Measurements from ENCODE around the gene TDRD12.

Gene TDRD12

GRCh38 chr19:32814624-32815023, 95.1 kb downstream of the TDRD12 start:
- Histone ChIP-seq H3K27me3 (ENCODE audit: insufficient read depth, low read length) (no peaks in the 10 kb centered on the region), H3K36me3 (ENCODE audit: insufficient read depth, low read depth, low read length) (no peaks in the 10 kb centered on the region), H3K27ac (ENCODE audit: low read length) (no peak overlapping the region), H3K9ac (ENCODE audit: low read depth, low read length) (no peak overlapping the region), H3K4me3 (ENCODE audit: low read length) (no peak overlapping the region), H3K9me3 (ENCODE audit: insufficient read depth, low read depth, low read length) (no peaks in the 10 kb centered on the region), H3K4me1 (ENCODE audit: insufficient read depth, low read length) (peaks cover 14% of the 10 kb centered on the region)

GRCh38 chr19:32816555-32817099, 97.1 kb downstream of the TDRD12 start:
- Histone ChIP-seq H3K9me3 (ENCODE audit: insufficient read depth, low read depth, low read length) (no peaks in the 10 kb centered on the region), H3K36me3 (ENCODE audit: insufficient read depth, low read depth, low read length) (no peaks in the 10 kb centered on the region)

GRCh38 chr19:32817569-32818476, 98.3 kb downstream of the TDRD12 start:
- Histone ChIP-seq H3K27me3 (ENCODE audit: insufficient read depth, low read length) (no peaks in the 10 kb centered on the region), H3K27ac (ENCODE audit: low read length) (no peak overlapping the region), H3K4me1 (ENCODE audit: insufficient read depth, low read length) (peaks cover 14% of the 10 kb centered on the region), H3K9me3 (ENCODE audit: insufficient read depth, low read depth, low read length) (no peaks in the 10 kb centered on the region), H3K36me3 (ENCODE audit: insufficient read depth, low read depth, low read length) (no peaks in the 10 kb centered on the region), H3K4me3 (ENCODE audit: low read length) (no peak overlapping the region), H3K9ac (ENCODE audit: low read depth, low read length) (no peak overlapping the region)

More at GRCh38 chr19:32816555-32817099, 97.1 kb downstream of the TDRD12 start:
- Histone ChIP-seq H3K27me3 (ENCODE audit: insufficient read depth, low read length) (no peaks in the 10 kb centered on the region), H3K27ac (ENCODE audit: low read length) (no peak overlapping the region), H3K4me3 (ENCODE audit: low read length) (no peak overlapping the region; the same call in 1 of the 2 replicates), H3K9ac (ENCODE audit: low read depth, low read length) (no peak overlapping the region; the same call in 1 of the 2 replicates), H3K4me1 (ENCODE audit: insufficient read depth, low read length) (peaks cover 14% of the 10 kb centered on the region)

GRCh38 chr19:32818536-32818935, 99.0 kb downstream of the TDRD12 start:
- no peak overlapping the region for H3K27ac ChIP-seq (ENCODE audit: low read length)
- no peaks in the 10 kb centered on the region for H3K36me3 ChIP-seq (ENCODE audit: insufficient read depth, low read depth, low read length)
- no peak overlapping the region for H3K4me3 ChIP-seq (ENCODE audit: low read length)
- H3K9me3 ChIP-seq (ENCODE audit: insufficient read depth, low read depth, low read length): no peaks in the 10 kb centered on the region
- H3K4me1 ChIP-seq (ENCODE audit: insufficient read depth, low read length): peaks cover 14% of the 10 kb centered on the region
- H3K27me3 ChIP-seq (ENCODE audit: insufficient read depth, low read length): no peaks in the 10 kb centered on the region
- no peak overlapping the region for H3K9ac ChIP-seq (ENCODE audit: low read depth, low read length)

- H3K9me3 ChIP-seq (ENCODE audit: insufficient read depth, low read depth, low read length): no peaks in the 10 kb centered on the region
- H3K4me3 ChIP-seq (ENCODE audit: low read length): no peak overlapping the region
- H3K27ac ChIP-seq (ENCODE audit: low read length): no peak overlapping the region
- no peak overlapping the region for H3K9ac ChIP-seq (ENCODE audit: low read depth, low read length)
- peaks cover 14% of the 10 kb centered on the region for H3K4me1 ChIP-seq (ENCODE audit: insufficient read depth, low read length)
- no peaks in the 10 kb centered on the region for H3K36me3 ChIP-seq (ENCODE audit: insufficient read depth, low read depth, low read length)
- no peaks in the 10 kb centered on the region for H3K27me3 ChIP-seq (ENCODE audit: insufficient read depth, low read length)
Measured at GRCh38 chr19:32819419-32820400, 100.1 kb downstream of the TDRD12 start.

GRCh38 chr19:32822916-32823746, 103.6 kb downstream of the TDRD12 start:
- Histone ChIP-seq H3K36me3 (ENCODE audit: insufficient read depth, low read depth, low read length) (no peaks in the 10 kb centered on the region), H3K4me3 (ENCODE audit: low read length) (no peak overlapping the region), H3K9ac (ENCODE audit: low read depth, low read length) (no peak overlapping the region), H3K4me1 (ENCODE audit: insufficient read depth, low read length) (peaks cover 9% of the 10 kb centered on the region; the same call in 1 of the 2 replicates), H3K9me3 (ENCODE audit: insufficient read depth, low read depth, low read length) (no peaks in the 10 kb centered on the region), H3K27me3 (ENCODE audit: insufficient read depth, low read length) (no peaks in the 10 kb centered on the region), H3K27ac (ENCODE audit: low read length) (no peak overlapping the region)

- no peaks in the 10 kb centered on the region for H3K36me3 ChIP-seq (ENCODE audit: insufficient read depth, low read depth, low read length)
- H3K4me3 ChIP-seq (ENCODE audit: low read length): no peak overlapping the region
- peaks cover 12% of the 10 kb centered on the region; the same call in 1 of the 2 replicates for H3K4me1 ChIP-seq (ENCODE audit: insufficient read depth, low read length)
- no peak overlapping the region for H3K27ac ChIP-seq (ENCODE audit: low read length)
- no peak overlapping the region for H3K9ac ChIP-seq (ENCODE audit: low read depth, low read length)
- H3K27me3 ChIP-seq (ENCODE audit: insufficient read depth, low read length): no peaks in the 10 kb centered on the region
- no peaks in the 10 kb centered on the region for H3K9me3 ChIP-seq (ENCODE audit: insufficient read depth, low read depth, low read length)
Measured at GRCh38 chr19:32823747-32824102, 104.2 kb downstream of the TDRD12 start.

- no peaks in the 10 kb centered on the region for H3K36me3 ChIP-seq (ENCODE audit: insufficient read depth, low read depth, low read length)
- H3K27ac ChIP-seq (ENCODE audit: low read length): no peak overlapping the region
- no peak overlapping the region for H3K4me3 ChIP-seq (ENCODE audit: low read length)
- H3K9ac ChIP-seq (ENCODE audit: low read depth, low read length): no peak overlapping the region
- H3K9me3 ChIP-seq (ENCODE audit: insufficient read depth, low read depth, low read length): no peaks in the 10 kb centered on the region
- peaks cover 12% of the 10 kb centered on the region; the same call in 1 of the 2 replicates for H3K4me1 ChIP-seq (ENCODE audit: insufficient read depth, low read length)
- no peaks in the 10 kb centered on the region for H3K27me3 ChIP-seq (ENCODE audit: insufficient read depth, low read length)
Measured at GRCh38 chr19:32824191-32824751, 104.7 kb downstream of the TDRD12 start.

GRCh38 chr19:32824916-32825608, 105.5 kb downstream of the TDRD12 start:
- Histone ChIP-seq H3K9ac (ENCODE audit: low read depth, low read length) (no peak overlapping the region), H3K4me1 (ENCODE audit: insufficient read depth, low read length) (peaks cover 12% of the 10 kb centered on the region; the same call in 1 of the 2 replicates), H3K36me3 (ENCODE audit: insufficient read depth, low read depth, low read length) (no peaks in the 10 kb centered on the region), H3K27me3 (ENCODE audit: insufficient read depth, low read length) (no peaks in the 10 kb centered on the region), H3K9me3 (ENCODE audit: insufficient read depth, low read depth, low read length) (no peaks in the 10 kb centered on the region), H3K4me3 (ENCODE audit: low read length) (no peak overlapping the region), H3K27ac (ENCODE audit: low read length) (no peak overlapping the region)

GRCh38 chr19:32828139-32828538, 108.6 kb downstream of the TDRD12 start:
- Histone ChIP-seq H3K36me3 (ENCODE audit: insufficient read depth, low read depth, low read length) (no peaks in the 10 kb centered on the region), H3K27me3 (ENCODE audit: insufficient read depth, low read length) (no peaks in the 10 kb centered on the region), H3K4me1 (ENCODE audit: insufficient read depth, low read length) (peaks cover 12% of the 10 kb centered on the region; the same call in 1 of the 2 replicates), H3K27ac (ENCODE audit: low read length) (no peak overlapping the region), H3K9me3 (ENCODE audit: insufficient read depth, low read depth, low read length) (no peaks in the 10 kb centered on the region), H3K9ac (ENCODE audit: low read depth, low read length) (no peak overlapping the region; the same call in 1 of the 2 replicates), H3K4me3 (ENCODE audit: low read length) (no peak overlapping the region)
